NCI-H187 treated with DMSO at 0.1 percent for 48 hours (cell line): ENCODE measurements around the gene MEPCE.
"Not testable (repeated sequence)": the region's sequence is repeated elsewhere in the genome, so short reads cannot be mapped to it uniquely, and the experiment has no call there.

ENCODE experiments used
- DNase-seq: peaks from one replicate; lab custom pipeline; 2025; lab: John Stamatoyannopoulos, UW

The MEPCE gene

GRCh38 chr7:100434297-100435144, 4.9 kb downstream of the MEPCE start:
- no peak for DNase-seq

- no peak for DNase-seq
These were observed 6.0 kb downstream of the MEPCE start for GRCh38 chr7:100435401-100436304.

- no peak for DNase-seq
These were observed 7.8 kb downstream of the MEPCE start for GRCh38 chr7:100437150-100438100.

- DNase-seq, result no peak
These were observed 8.5 kb downstream of the MEPCE start for GRCh38 chr7:100438172-100438571.

GRCh38 chr7:100438731-100439130, 9.1 kb downstream of the MEPCE start:
- DNase-seq, result not testable (repeated sequence)

GRCh38 chr7:100439244-100439643, 9.6 kb downstream of the MEPCE start:
- DNase-seq, result not testable (repeated sequence)

GRCh38 chr7:100441641-100442535, 12.3 kb downstream of the MEPCE start:
- no peak for DNase-seq

- no peak for DNase-seq
These were observed 13.6 kb downstream of the MEPCE start for GRCh38 chr7:100443096-100443840.

GRCh38 chr7:100444311-100445278, 15.0 kb downstream of the MEPCE start:
- no peak for DNase-seq

GRCh38 chr7:100446040-100446439, 16.4 kb downstream of the MEPCE start:
- no peak for DNase-seq

GRCh38 chr7:100447363-100447762, 17.7 kb downstream of the MEPCE start:
- not testable (repeated sequence) for DNase-seq

- DNase-seq, result no peak
These were observed 19.7 kb downstream of the MEPCE start for GRCh38 chr7:100449190-100449795.

- no peak for DNase-seq
These were observed 22.9 kb downstream of the MEPCE start for GRCh38 chr7:100452513-100452912.

- DNase-seq, result not testable (repeated sequence)
These were observed 24.2 kb downstream of the MEPCE start for GRCh38 chr7:100453854-100454253.

- DNase-seq, result no peak
These were observed 25.6 kb downstream of the MEPCE start for GRCh38 chr7:100455206-100455605.

GRCh38 chr7:100456562-100456961, 26.9 kb downstream of the MEPCE start:
- DNase-seq, result no peak

GRCh38 chr7:100457033-100457432, 27.4 kb downstream of the MEPCE start:
- DNase-seq, result no peak

GRCh38 chr7:100464210-100464660, 34.6 kb downstream of the MEPCE start, which contains the start of gene SPACDR:
Gene SPACDR (minus strand): TSS chr7:100464260. CDS start chr7:100464025, 235 bp downstream.
- DNase-seq, result no peak
